CD4-positive, alpha-beta T cell treated with Interleukin-17A for 4 hours (primary cell): ENCODE measurements around the gene FBXL22.

Source experiments
- DNase-seq: peaks from one replicate; pipeline ENCODE4 v3.0.0-alpha.2; 2020; ENCODE audit warnings: mixed read lengths

Gene FBXL22

GRCh38 chr15:63593705-63594671, 3.2 kb upstream of the FBXL22 start:
- no peak for DNase-seq

- DNase-seq: no peak
These were observed 2.1 kb upstream of the FBXL22 start for GRCh38 chr15:63595065-63595464.

- DNase-seq: no peak
These were observed 1.5 kb upstream of the FBXL22 start for GRCh38 chr15:63595688-63596087.

GRCh38 chr15:63596676-63597037, 530 bp upstream of the FBXL22 start:
- DNase-seq: no peak

- no peak for DNase-seq
These were observed 634 bp downstream of the FBXL22 start for GRCh38 chr15:63597821-63598220.

- DNase-seq: no peak
These were observed 1.6 kb downstream of the FBXL22 start for GRCh38 chr15:63598473-63599400.

- DNase-seq: peak; percentile 57
These were observed 2.3 kb downstream of the FBXL22 start for GRCh38 chr15:63599401-63600000.

DNA sequence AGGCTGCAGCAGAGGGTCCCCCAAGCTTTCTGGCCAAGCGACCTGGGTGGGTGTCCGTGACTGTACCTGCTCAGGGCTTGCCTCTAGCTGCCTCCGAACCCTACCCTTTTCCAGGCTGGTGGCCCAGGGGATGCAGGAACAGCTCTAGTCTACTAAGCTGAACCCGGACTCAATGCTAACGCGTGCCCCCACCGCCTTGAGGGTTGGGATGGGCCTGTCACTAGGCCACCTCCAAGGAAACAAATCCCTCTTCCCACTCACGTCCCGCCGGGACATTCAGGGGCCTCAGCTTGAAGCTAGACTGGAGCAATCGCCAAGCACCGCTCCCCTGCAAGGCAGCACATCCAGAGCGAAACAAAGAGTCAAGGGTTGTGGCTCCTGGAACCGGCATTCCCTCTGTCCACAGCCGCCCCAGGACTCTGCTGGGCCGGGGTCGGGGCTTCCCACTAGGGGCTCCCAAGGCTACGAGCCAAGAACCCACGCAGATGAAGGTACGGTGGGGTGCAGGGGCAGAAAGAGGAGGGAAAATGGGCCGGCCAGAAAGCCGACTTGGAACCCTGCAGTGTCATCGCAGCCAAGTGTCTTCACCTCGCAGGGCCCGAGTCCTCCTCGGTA, 2.9 kb downstream of the FBXL22 start:
- DNase-seq: no peak

DNA sequence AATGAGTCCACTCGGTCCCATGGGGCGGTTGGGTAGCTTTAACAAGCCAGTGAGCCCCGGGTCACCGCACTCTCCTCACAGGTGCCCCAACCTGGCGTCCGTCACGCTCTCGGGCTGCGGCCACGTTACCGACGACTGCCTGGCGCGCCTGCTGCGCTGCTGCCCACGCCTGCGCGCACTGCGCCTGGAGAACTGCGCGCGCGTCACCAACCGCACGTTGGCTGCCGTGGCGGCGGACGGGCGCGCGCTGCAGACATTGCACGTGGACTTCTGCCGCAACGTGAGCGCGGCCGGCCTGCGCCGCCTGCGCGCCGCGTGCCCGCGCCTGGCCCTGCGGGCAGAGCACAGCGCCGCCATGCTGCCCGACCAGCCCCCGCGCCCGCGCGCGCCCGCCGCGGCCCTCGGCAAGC, 3.4 kb downstream of the FBXL22 start:
- DNase-seq: peak; percentile 93

DNA sequence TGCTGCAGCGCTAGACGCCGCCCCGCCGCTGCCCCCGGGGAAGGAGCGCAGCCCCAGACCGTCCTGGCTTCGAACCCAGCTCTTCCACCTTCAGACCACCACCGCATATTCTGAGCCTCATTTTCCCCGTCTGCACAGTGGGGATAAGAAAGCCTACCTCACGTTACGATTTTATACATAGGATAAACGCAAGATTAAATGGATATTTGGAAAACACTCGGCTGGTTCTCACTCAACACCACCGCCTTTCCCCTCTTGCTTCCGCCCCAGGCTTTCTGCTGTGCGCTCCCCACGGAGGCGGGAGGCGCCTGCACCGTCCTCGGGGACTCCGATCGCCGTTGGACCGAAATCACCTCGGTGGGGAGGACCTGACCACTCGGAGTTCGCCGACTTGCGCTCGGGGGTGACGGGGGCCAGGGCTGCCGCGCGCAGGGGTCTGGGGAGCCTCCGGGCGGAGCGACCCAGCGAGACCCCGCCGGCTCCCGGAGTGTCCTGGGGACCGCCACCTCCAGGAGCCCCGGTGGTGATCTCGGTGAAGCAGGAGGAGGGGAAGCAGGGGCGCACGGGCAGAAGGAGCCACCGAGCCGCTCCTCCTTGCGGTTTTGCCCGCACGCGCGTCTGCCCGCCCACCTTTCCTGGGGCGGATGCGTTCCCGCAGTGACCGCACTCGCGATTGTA, 4.0 kb downstream of the FBXL22 start:
- DNase-seq: peak; percentile 69

DNA sequence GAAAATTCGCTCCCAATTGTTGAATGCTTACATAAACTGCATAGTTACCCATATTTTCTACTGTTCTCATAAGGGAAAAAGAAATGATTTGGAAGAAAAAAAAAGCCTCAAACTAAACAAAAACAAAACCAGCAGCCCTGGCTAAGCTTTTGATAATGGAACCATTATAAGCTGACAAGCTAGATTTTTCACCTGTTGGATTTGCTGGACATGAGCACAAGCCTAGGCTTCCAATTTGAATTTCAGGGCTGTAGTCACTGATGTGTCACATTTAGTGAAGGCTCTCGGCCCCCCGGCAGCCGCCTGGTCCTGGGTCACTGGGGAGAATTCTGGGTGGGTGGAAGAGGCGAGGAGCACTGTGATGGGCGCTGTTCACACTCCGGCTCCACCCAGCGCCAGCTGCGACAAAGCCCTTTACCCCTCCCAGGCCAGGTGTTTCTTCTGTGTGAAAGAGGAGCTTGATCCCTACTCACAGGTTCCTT, 4.6 kb downstream of the FBXL22 start:
- DNase-seq: peak; percentile 42

DNA sequence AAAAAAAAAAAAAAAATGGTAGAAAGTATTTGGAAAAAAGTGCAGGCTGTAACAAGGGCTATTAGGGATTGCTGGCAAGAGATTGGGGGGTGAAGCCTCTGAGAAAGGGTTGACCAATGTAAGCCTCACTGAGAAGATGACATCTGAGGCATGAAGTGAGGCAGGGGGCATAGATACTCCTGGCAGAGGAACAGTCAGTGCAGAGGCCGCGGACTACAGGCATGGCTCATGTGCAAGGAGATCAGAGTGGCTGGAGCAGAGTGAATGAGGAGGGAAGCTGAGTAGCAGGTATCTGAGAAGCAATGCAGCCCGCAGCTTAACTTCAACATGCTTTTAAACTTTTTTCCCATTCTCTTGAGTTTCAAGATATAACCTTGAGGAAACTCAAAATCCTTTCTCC, 5.4 kb downstream of the FBXL22 start:
- no peak for DNase-seq

- DNase-seq: no peak
These were observed 6.3 kb downstream of the FBXL22 start for GRCh38 chr15:63603516-63603915.

GRCh38 chr15:63604281-63604680, 7.1 kb downstream of the FBXL22 start:
- DNase-seq: no peak

DNA sequence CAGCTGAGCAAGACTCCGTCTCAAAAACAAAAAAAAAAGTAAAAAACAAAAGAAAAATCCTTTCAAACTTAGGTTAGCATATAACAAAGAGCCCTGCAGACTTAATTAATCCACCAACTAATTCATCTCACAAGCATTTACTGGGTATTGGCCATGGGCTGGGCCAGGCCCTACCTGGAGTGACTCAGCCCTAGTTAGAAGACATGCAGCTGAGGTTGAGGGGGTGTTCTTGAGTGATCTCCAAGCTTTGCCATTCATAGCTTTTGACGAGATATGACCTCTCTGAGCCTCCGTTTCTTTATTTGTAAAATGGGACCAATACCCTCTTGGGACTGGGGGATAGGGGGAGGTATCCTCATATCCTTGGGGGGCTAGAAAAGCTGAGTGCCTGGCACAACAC, 7.8 kb downstream of the FBXL22 start:
- DNase-seq: peak; percentile 37

GRCh38 chr15:63605816-63606215, 8.6 kb downstream of the FBXL22 start:
- peak; percentile 81 for DNase-seq

GRCh38 chr15:63606308-63606707, 9.1 kb downstream of the FBXL22 start:
- no peak for DNase-seq

DNA sequence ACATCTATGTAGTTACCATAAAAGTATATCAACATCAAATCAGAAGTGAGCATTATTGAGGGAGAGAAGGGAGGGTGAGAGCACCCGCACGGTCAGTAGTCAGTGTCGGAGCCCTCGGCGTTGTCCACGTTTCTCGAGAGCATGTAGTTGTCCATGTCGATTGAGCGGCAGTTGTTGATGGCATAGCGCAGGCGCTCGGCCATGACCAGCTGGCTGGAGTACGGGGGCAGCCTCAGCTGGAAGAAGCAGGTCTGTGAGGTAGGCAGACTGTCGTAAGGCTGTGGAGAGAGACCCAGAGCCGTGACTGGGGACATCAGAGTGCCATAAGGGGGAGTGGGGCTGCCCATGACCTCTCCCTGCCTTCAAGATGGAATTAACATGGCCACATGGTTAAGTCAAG, 11.8 kb downstream of the FBXL22 start:
- no peak for DNase-seq

DNA sequence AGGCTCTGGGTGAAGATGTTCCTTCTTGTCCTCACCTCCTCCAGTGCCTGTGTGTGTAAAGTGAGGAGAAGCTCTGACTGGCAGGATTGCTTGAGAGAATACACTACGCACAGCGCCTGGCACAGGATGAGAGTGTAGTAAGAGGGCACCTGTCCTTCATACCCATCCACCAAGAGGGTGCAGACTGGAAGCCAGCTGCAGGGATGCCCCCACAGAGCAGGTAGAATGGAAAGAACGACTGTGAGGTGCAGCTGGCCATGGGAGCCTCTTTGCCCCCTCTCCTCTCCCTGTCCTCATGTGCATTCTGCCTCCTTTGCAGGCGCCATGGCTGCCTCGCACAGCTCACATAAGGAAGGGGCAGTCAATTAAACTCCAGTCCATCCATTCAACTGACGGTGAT, 12.3 kb downstream of the FBXL22 start:
- no peak for DNase-seq

GRCh38 chr15:63610209-63610841, 13.1 kb downstream of the FBXL22 start:
- DNase-seq: peak; percentile 79

DNA sequence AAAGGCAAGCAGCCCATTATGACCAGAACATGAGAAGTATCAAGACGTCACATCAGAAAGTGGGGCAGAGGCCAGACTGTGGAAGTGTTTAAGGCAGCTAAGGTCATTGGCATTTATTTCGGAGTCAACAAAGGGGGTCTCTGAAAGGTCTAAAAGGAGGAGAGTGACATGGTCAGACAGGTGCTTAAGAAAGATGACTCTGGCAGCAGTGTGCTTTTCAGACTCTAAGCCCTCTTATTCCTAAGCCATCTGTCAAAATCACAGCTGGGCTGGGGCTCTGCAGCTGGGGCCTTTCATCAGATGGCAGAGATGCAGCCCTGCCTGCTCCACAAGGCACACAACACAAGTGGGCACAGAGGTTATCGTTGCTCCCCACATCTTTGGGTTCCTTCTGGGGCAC, 14.0 kb downstream of the FBXL22 start:
- DNase-seq: no peak

DNA sequence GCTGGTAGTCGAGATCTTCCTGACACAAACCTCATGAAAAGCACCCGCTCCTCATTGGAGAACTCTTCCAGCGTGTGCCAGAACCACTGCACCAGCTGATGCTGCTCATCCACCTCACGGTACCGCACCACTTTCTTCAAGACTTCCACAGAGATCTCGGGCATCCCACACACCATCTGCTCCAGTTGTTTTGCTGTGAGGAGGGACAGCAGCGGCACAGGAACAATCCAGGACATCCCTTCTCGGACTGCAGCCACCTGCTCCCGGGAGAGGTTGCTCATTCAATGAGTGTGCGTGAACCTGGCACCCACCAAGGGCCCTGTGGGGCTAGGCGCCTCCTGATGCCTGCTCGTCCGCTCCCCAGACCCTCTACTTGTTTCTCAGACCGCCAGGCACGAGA, 15.1 kb downstream of the FBXL22 start:
- no peak for DNase-seq
